WTC11 (cell line): ENCODE results near the gene KCNMA1.

Experiments used
- CREB1 ChIP-seq: sonication (generic); formaldehyde crosslinking; IDR thresholded peaks from 2 replicates; pipeline ENCODE4 v1.8.0; 2023; ENCODE audit warnings: mild to moderate bottlenecking, missing genetic modification reagents
- IRF1 ChIP-seq: sonication (generic); formaldehyde crosslinking; IDR thresholded peaks from 2 replicates; pipeline ENCODE4 v1.8.0; 2023; ENCODE audit warnings: missing genetic modification reagents
- JUN ChIP-seq: sonication (generic); formaldehyde crosslinking; IDR thresholded peaks from 2 replicates; pipeline ENCODE4 v1.8.0; 2023; ENCODE audit warnings: mild to moderate bottlenecking, missing genetic modification reagents
- NFATC4 ChIP-seq: fragments of 250-450 bp; sonication (Bioruptor Pico); IDR thresholded peaks from 2 replicates; pipeline ENCODE4 v1.9.0; 2021; ENCODE audit warnings: mild to moderate bottlenecking
- TEAD4 ChIP-seq: sonication (generic); formaldehyde crosslinking; IDR thresholded peaks from 2 replicates; pipeline ENCODE4 v1.8.0; 2022; ENCODE audit warnings: mild to moderate bottlenecking, missing genetic modification reagents
- USF1 ChIP-seq: sonication (generic); formaldehyde crosslinking; IDR thresholded peaks from 2 replicates; pipeline ENCODE4 v1.8.0; 2022; ENCODE audit warnings: mild to moderate bottlenecking, missing genetic modification reagents
- TF ChIP-seq, protein P1 (sequence below): fragments of 200-600 bp; IDR thresholded peaks from 2 replicates; pipeline ENCODE4 v1.8.0; 2022; ENCODE audit warnings: antibody characterized with exemption
- TF ChIP-seq, protein P2 (sequence below): sonication (generic); formaldehyde crosslinking; IDR thresholded peaks from 2 replicates; pipeline ENCODE4 v1.8.0; 2022; ENCODE audit warnings: mild to moderate bottlenecking, missing genetic modification reagents

GRCh38 chr10:76866841-76867586 lies 770.6 kb downstream of the KCNMA1 start:
- no peak for TF ChIP-seq IRF1
- TF ChIP-seq, protein P1, sequence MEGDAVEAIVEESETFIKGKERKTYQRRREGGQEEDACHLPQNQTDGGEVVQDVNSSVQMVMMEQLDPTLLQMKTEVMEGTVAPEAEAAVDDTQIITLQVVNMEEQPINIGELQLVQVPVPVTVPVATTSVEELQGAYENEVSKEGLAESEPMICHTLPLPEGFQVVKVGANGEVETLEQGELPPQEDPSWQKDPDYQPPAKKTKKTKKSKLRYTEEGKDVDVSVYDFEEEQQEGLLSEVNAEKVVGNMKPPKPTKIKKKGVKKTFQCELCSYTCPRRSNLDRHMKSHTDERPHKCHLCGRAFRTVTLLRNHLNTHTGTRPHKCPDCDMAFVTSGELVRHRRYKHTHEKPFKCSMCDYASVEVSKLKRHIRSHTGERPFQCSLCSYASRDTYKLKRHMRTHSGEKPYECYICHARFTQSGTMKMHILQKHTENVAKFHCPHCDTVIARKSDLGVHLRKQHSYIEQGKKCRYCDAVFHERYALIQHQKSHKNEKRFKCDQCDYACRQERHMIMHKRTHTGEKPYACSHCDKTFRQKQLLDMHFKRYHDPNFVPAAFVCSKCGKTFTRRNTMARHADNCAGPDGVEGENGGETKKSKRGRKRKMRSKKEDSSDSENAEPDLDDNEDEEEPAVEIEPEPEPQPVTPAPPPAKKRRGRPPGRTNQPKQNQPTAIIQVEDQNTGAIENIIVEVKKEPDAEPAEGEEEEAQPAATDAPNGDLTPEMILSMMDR, result no peak
- TF ChIP-seq NFATC4 (CRISPR knock-in tag), result no peak
- no peak for TF ChIP-seq CREB1
- no peak for TF ChIP-seq TEAD4 (CRISPR knock-in tag)
- TF ChIP-seq JUN, result no peak
- TF ChIP-seq, protein P2, sequence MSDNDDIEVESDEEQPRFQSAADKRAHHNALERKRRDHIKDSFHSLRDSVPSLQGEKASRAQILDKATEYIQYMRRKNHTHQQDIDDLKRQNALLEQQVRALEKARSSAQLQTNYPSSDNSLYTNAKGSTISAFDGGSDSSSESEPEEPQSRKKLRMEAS, result no peak
- no peak for TF ChIP-seq USF1
